Mesenchymal stem cell (in vitro differentiated cells and primary cell): ENCODE measurements around the gene GALNT7.

ENCODE experiments used
- DNase-seq: peaks from one replicate; pipeline ENCODE4 v3.0.0-alpha.2; 2013
- H2AFZ ChIP-seq: one replicate; pipeline ENCODE4 v1.6.1; 2013; ENCODE audit warnings: low read depth, mild to moderate bottlenecking, control low read depth, inconsistent platforms, low read length, moderate library complexity
- H2AK5ac ChIP-seq: 2 replicates; pipeline ENCODE4 v1.6.1; 2013; ENCODE audit warnings: low read length, moderate library complexity, mild to moderate bottlenecking, inconsistent platforms; ENCODE audit not compliant: severe bottlenecking
- H2BK120ac ChIP-seq: one replicate; pipeline ENCODE4 v1.6.1; 2013; ENCODE audit warnings: low read depth, mild to moderate bottlenecking, inconsistent platforms, low read length, moderate library complexity
- H2BK12ac ChIP-seq, 2 experiments: one replicate each; pipeline ENCODE4 v1.6.1; 2013; ENCODE audit warnings: inconsistent platforms in 2 of 2, low read length in 2 of 2, mild to moderate bottlenecking in 2 of 2, moderate library complexity in 2 of 2, control low read depth in 1 of 2
- H2BK15ac ChIP-seq: one replicate; pipeline ENCODE4 v1.6.1; 2013; ENCODE audit warnings: mild to moderate bottlenecking, low read depth, inconsistent platforms; ENCODE audit not compliant: poor library complexity, severe bottlenecking
- H2BK5ac ChIP-seq: 2 replicates; pipeline ENCODE4 v1.6.1; 2013; ENCODE audit warnings: low read depth, mild to moderate bottlenecking, low read length, control low read depth, inconsistent platforms; ENCODE audit not compliant: poor library complexity, severe bottlenecking
- H3K14ac ChIP-seq, 2 experiments: one replicate each; pipeline ENCODE4 v1.6.1; 2013; ENCODE audit warnings: inconsistent platforms in 2 of 2, low read length in 2 of 2, control low read depth in 1 of 2, mild to moderate bottlenecking in 1 of 2, moderate library complexity in 1 of 2
- H3K18ac ChIP-seq, 2 experiments: one replicate each; pipeline ENCODE4 v1.6.1; 2013; ENCODE audit warnings: inconsistent platforms in 2 of 2, low read length in 2 of 2, control low read depth in 1 of 2, low read depth in 1 of 2, mild to moderate bottlenecking in 1 of 2
- H3K23ac ChIP-seq, 2 experiments: one replicate each; pipeline ENCODE4 v1.6.1; 2013; ENCODE audit warnings: inconsistent platforms in 2 of 2, low read length in 2 of 2, mild to moderate bottlenecking in 2 of 2, moderate library complexity in 2 of 2, control low read depth in 1 of 2
- H3K27ac ChIP-seq: 2 replicates; pipeline ENCODE4 v1.5.1; 2013; ENCODE audit warnings: mild to moderate bottlenecking, moderate library complexity, low read length, control low read depth, inconsistent platforms; ENCODE audit not compliant: poor library complexity, severe bottlenecking
- H3K27me3 ChIP-seq, 2 experiments: 2 replicates each; pipeline versions ENCODE4 v1.6.1 to v1.7.0; 2013; ENCODE audit warnings: low read length in 2 of 2, mild to moderate bottlenecking in 2 of 2, moderate library complexity in 2 of 2, control low read depth in 1 of 2, inconsistent platforms in 1 of 2; ENCODE audit not compliant: control insufficient read depth in 1 of 2, insufficient read depth in 1 of 2
- H3K36me3 ChIP-seq, 2 experiments: 2 replicates each; pipeline versions ENCODE4 v1.6.1 to v1.7.0; 2013; ENCODE audit warnings: low read length in 2 of 2, control low read depth in 1 of 2, inconsistent platforms in 1 of 2, low read depth in 1 of 2, mild to moderate bottlenecking in 1 of 2; ENCODE audit not compliant: insufficient read depth in 2 of 2, control insufficient read depth in 1 of 2
- H3K4ac ChIP-seq, 2 experiments: one replicate each; pipeline ENCODE4 v1.6.1; 2013; ENCODE audit warnings: inconsistent platforms in 2 of 2, low read length in 2 of 2, mild to moderate bottlenecking in 2 of 2, moderate library complexity in 2 of 2, control low read depth in 1 of 2, low read depth in 1 of 2
- H3K4me1 ChIP-seq: 2 replicates; pipeline ENCODE4 v1.6.1; 2013; ENCODE audit warnings: low read depth, low read length, control low read depth; ENCODE audit not compliant: control insufficient read depth, insufficient read depth
- H3K4me2 ChIP-seq: 2 replicates; pipeline ENCODE4 v1.6.1; 2013; ENCODE audit warnings: low read length, mild to moderate bottlenecking, inconsistent platforms; ENCODE audit not compliant: poor library complexity, severe bottlenecking
- H3K4me3 ChIP-seq, 2 experiments: 2 replicates each; pipeline versions ENCODE4 v1.5.1 to v1.7.0; 2013; ENCODE audit warnings: low read length in 2 of 2, mild to moderate bottlenecking in 2 of 2, control low read depth in 1 of 2, low read depth in 1 of 2; ENCODE audit not compliant: insufficient read depth in 1 of 2
- H3K79me1 ChIP-seq: replicated peaks from 2 replicates; pipeline ENCODE4 v1.6.1; 2013; ENCODE audit warnings: mild to moderate bottlenecking, control low read depth, low read length, inconsistent platforms; ENCODE audit not compliant: poor library complexity, severe bottlenecking
- H3K9ac ChIP-seq: 2 replicates; pipeline ENCODE4 v1.7.0; 2013; ENCODE audit warnings: mild to moderate bottlenecking, low read length, moderate library complexity
- H3K9me3 ChIP-seq: 2 replicates; pipeline ENCODE4 v1.7.0; 2013; ENCODE audit warnings: mild to moderate bottlenecking, low read length; ENCODE audit not compliant: control insufficient read depth
- H4K8ac ChIP-seq: one replicate; pipeline ENCODE4 v1.6.1; 2013; ENCODE audit warnings: inconsistent platforms, mild to moderate bottlenecking, low read length, moderate library complexity
- H4K91ac ChIP-seq: one replicate; pipeline ENCODE4 v1.6.1; 2013; ENCODE audit warnings: mild to moderate bottlenecking, low read length, inconsistent platforms
- WGBS: methylation state at CpG from one replicate; pipeline ENCODE4 v1.1.7; 2013; ENCODE audit warnings: mixed read lengths; 5-methylcytosine and 5-hydroxymethylcytosine counted together

The GALNT7 gene

DNA sequence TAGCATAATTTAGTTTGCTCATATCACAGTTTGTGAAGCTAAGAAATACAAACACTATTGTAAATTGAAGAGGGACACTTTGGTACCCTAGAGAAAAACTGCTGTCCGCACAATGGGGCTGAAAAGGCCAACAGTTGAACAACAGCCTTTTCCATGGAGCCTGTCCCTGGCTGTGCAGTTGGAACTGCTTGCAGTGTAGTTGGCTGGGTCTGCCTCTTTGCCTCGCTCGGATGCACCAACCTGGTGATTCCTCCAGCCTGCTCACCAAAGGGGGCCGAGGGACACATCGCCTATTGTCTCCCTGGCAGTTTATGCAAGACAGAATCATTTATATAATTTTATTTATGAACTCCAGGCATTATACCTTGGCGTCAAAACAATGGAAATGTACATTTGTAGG, 16.5 kb upstream of the GALNT7 start:
- Histone ChIP-seq H2BK120ac (no peak overlapping the region), H3K9ac (no peak overlapping the region), H3K4me3 (no peak overlapping the region), H2AK5ac (no peak overlapping the region), H2AFZ (no peak overlapping the region), H3K18ac (no peak overlapping the region), H2BK15ac (no peak overlapping the region), H3K4ac (no peak overlapping the region), H3K36me3 (no peaks in the 10 kb centered on the region), H3K4me1 (peaks cover 2% of the 10 kb centered on the region), H3K27ac (no peak overlapping the region), H2BK12ac (no peak overlapping the region), H2BK5ac (no peak overlapping the region), H4K91ac (no peak overlapping the region), H3K14ac (no peak overlapping the region), H3K9me3 (no peaks in the 10 kb centered on the region), H3K79me1 (no peaks in the 10 kb centered on the region), H3K4me2 (no peak overlapping the region), H3K27me3 (no peaks in the 10 kb centered on the region), H3K23ac (no peak overlapping the region), H4K8ac (no peak overlapping the region)
- DNase-seq: no peak
- WGBS: 98% methylated on average over 3 of the region's 6 CpGs

DNA sequence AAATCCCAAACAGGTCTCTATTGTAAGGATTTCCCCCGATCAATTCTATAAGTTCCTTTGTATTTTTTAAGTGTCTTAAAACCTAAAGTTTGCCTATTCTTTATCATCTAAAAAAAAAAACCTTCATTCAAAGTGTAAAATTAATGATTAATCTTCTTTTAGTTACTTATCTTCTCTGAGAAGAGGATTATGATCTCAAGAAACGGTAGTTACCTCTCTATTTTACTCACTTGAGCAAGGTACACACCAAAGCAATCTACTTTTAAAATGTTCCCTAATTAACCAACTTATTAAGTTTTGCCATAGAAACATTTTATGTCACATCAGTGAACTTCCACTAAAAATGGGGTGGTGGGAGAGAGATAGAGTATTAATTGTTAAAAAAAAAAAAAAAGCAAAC, 15.2 kb upstream of the GALNT7 start:
- no peak overlapping the region for H2BK15ac ChIP-seq
- H3K14ac ChIP-seq: no peak overlapping the region
- no peak for DNase-seq
- H3K4me3 ChIP-seq: no peak overlapping the region
- H2BK120ac ChIP-seq: no peak overlapping the region
- no peak overlapping the region for H2BK12ac ChIP-seq
- no peak overlapping the region for H4K8ac ChIP-seq
- H3K18ac ChIP-seq: no peak overlapping the region
- H3K4ac ChIP-seq: no peak overlapping the region
- H2AFZ ChIP-seq: no peak overlapping the region
- peaks cover 0 to 1% of the 10 kb centered on the region in 2 experiments for H3K36me3 ChIP-seq
- H3K9me3 ChIP-seq: no peaks in the 10 kb centered on the region
- no peak overlapping the region for H3K27ac ChIP-seq
- no peaks in the 10 kb centered on the region for H3K79me1 ChIP-seq
- H2AK5ac ChIP-seq: no peak overlapping the region
- H3K4me1 ChIP-seq: peaks cover 2% of the 10 kb centered on the region
- H2BK5ac ChIP-seq: no peak overlapping the region
- WGBS: no CpG with 5 or more reads among the region's 2 CpGs
- no peak overlapping the region for H3K23ac ChIP-seq
- H3K9ac ChIP-seq: no peak overlapping the region
- H3K4me2 ChIP-seq: no peak overlapping the region
- H3K27me3 ChIP-seq: no peaks in the 10 kb centered on the region
- no peak overlapping the region for H4K91ac ChIP-seq

- Histone ChIP-seq H2AK5ac (no peak overlapping the region), H3K18ac (no peak overlapping the region), H3K4me3 (no peak overlapping the region), H2BK12ac (no peak overlapping the region), H2AFZ (no peak overlapping the region), H3K4me2 (no peak overlapping the region), H3K4ac (no peak overlapping the region), H3K14ac (no peak overlapping the region), H3K79me1 (peaks cover 12% of the 10 kb centered on the region), H2BK5ac (no peak overlapping the region), H3K9me3 (no peaks in the 10 kb centered on the region), H4K8ac (no peak overlapping the region), H3K27me3 (no peaks in the 10 kb centered on the region), H3K4me1 (peaks cover 2% of the 10 kb centered on the region), H3K9ac (no peak overlapping the region), H2BK120ac (no peak overlapping the region), H4K91ac (no peak overlapping the region), H3K36me3 (peaks cover 6 to 17% of the 10 kb centered on the region in 2 experiments), H2BK15ac (no peak overlapping the region), H3K23ac (no peak overlapping the region), H3K27ac (no peak overlapping the region)
- no peak for DNase-seq
These were observed 8.8 kb upstream of the GALNT7 start for GRCh38 chr4:173159791-173160190.

DNA sequence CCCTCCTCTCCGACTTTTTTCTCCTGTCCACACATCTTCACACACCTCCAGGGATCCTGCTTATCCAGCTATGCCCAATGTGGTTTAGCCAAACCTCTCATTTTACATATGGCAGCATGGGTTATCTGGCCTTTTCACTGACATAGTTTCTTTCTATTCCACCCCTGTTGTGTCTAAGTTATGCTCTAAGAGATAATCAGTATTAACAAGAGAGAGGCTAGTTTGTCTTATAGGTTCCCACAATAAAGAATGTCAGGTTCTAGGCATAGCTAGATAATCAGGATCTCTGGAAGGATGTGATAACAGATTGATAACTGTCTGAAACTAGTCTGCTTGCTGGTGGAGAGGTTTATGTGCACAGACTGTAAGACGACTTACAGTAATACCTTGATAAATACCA, 7.7 kb upstream of the GALNT7 start:
- Histone ChIP-seq H3K4me2 (no peak overlapping the region), H4K8ac (no peak overlapping the region), H2AK5ac (no peak overlapping the region), H3K18ac (no peak overlapping the region), H3K4ac (no peak overlapping the region), H3K9ac (no peak overlapping the region), H2BK5ac (no peak overlapping the region), H3K9me3 (no peaks in the 10 kb centered on the region), H3K27ac (no peak overlapping the region), H3K4me3 (no peak overlapping the region), H3K79me1 (peaks cover 14% of the 10 kb centered on the region), H3K14ac (no peak overlapping the region), H2BK12ac (no peak overlapping the region), H4K91ac (no peak overlapping the region), H3K27me3 (no peaks in the 10 kb centered on the region), H2BK120ac (no peak overlapping the region), H3K23ac (no peak overlapping the region), H2AFZ (no peak overlapping the region), H3K4me1 (peaks cover 2% of the 10 kb centered on the region), H2BK15ac (no peak overlapping the region), H3K36me3 (peaks cover 6 to 28% of the 10 kb centered on the region in 2 experiments)
- no peak for DNase-seq
- 93% methylated on average over 1 of the region's 2 CpGs for WGBS
